AG08396 (cell line): ENCODE data around the gene TEX35.

Experiments used
- DNase-seq: peaks from one replicate; pipeline ENCODE4 v3.0.0; 2012; ENCODE audit warnings: low spot score, mixed read lengths

The TEX35 gene

DNA sequence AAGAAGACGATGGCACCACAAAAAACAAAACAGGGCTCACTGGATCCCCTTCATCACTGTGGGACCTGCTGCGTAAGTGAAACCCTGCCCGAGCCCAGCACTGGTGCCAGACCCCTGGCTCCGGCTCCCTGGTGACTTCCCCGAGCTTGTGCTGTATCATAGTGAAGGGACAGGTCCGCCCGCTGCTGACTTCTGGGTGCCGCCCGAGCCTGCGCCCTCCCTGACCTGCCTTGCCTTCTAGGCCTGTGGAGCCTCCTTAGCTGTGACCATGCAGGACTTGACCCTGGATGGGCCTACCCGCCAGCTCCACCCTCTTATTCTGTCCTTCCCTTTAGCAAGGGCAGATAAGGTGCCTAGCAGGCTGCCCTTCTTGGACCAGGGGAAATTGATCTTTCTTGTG lies 7.9 kb downstream of the TEX35 start:
- no peak for DNase-seq

- DNase-seq: no peak
These were observed 8.3 kb downstream of the TEX35 start for GRCh38 chr1:178521241-178521640.

- no peak for DNase-seq
These were observed 14.2 kb downstream of the TEX35 start for GRCh38 chr1:178527117-178527516.

DNA sequence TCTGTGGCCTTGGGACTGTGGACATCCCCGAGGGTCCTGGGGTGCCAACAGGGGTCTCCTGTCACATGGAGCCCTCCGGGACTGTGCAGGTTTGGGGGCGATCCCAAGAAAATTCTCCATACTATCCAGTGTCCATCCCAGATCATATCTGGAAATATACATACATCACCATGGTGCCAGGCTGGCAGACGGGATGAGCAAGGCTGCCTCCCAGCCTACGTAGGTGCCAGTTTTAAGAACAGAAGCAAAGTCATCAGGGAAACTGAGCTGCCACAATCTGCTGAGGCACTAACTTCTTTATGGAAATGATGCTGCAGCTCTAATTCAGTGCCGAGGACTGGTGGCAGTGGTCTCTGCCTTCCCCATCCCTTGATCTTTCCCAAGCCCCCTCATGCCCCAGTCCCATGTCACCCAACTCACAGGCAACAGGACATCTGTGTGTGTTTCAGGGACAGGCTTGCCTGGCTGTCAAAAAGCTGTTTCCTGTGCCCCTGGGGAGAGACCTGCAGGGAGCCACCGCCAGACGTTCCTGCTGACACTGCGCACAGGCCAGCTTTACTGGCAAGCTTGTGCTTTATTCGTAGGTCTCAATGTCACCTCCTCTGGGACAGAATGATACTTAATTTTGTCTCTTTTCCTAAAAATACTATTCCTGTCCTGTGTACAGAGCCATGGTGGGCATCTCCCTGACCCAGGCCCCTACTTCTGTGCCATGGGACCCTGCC lies 15.5 kb downstream of the TEX35 start:
- DNase-seq: no peak

DNA sequence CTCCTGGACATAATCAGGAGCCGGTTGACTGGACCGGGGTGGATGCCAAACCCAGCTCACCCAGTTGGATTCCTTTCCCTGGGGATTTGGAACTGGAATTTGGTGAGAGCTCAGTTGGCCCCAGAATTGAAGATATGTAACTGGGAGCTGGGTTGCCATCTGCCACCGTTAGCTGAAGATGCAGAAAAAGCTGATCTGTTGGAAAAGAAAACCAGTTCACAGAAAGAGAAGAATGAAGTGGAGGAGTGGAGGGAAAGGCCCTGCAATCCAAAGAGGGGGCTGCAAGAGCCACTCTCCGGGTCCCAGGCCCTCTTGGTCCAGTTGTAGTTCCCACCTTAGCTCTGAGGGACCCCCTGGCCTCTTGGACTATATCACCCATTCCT lies 16.0 kb downstream of the TEX35 start:
- no peak for DNase-seq

DNA sequence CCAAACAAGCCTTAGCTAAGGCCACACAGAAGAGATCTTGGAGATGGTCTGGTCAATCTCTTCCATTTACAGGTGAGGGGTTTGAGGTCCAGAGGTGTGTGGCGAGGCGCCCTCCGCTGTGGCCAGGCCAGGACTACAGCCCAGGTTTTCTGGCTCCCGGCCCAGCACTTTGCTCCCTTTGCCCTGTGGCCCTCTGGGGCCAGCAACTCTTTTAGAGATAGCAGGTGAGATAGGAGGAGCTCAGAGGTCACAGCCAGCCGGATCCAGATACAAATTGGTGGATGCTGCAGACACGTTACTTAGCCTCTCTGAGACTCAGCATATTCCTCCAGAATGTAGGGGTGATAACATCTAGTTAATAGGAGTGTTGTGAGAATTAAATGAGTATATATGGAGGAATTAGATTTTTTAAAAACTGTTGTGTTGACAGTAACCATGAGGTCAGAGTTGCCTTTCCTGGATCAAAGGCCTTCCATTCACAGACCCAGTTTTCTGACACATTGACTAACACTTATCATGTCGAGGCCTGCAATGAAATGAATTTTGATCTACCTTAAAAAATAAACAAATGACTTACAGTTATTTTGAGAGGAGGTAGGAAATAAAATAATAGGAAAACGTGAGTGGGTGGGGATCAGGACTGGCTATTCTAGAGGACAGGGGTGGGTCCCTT lies 16.6 kb downstream of the TEX35 start:
- DNase-seq: no peak

- peak; percentile 86 for DNase-seq
These were observed 17.1 kb downstream of the TEX35 start for GRCh38 chr1:178530037-178530402.

DNA sequence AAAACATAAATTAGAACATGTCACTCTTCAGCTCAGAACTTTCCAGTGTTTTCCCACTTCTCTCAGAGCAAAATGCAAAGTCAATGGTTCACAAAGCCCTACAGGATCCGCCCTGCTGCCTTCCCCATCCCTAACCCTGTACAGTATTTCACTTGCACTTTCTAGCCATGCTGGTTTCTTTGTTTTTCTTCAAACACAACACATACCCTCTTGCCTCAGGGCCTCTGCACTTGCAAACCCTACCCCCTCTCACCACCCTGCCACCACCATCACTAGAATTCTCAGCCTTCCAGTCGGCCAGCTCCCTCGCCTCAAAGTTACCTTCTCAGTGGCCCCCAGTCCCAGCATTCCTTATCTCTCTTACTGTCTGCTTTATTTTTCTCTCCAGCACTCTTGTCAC lies 17.6 kb downstream of the TEX35 start:
- no peak for DNase-seq

DNA sequence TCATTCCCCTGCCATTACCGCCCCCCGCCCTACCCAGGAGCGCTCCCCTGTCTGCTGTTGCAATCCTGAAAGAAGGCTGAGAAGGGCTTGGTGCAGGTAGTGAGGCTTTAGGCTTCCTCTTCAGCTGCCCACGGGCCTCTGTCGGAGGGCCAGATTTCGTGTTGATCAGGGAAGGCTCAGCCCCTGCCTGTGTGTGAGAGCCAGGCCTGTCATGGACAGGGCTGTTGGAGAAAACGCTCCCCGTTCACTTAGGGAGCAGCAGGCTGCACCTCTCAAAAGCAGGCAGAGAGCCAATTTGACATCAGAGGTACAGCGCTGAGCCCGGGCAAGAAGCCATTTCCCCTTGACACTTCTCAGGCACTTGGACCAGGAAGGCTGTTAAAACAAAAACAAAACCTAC lies 19.0 kb downstream of the TEX35 start:
- no peak for DNase-seq

GRCh38 chr1:178532392-178532791 lies 19.5 kb downstream of the TEX35 start:
- peak; percentile 83 for DNase-seq

GRCh38 chr1:178533121-178533946 lies 20.4 kb downstream of the TEX35 start:
- DNase-seq: no peak

- DNase-seq: no peak
These were observed 21.4 kb downstream of the TEX35 start for GRCh38 chr1:178534137-178534868.

DNA sequence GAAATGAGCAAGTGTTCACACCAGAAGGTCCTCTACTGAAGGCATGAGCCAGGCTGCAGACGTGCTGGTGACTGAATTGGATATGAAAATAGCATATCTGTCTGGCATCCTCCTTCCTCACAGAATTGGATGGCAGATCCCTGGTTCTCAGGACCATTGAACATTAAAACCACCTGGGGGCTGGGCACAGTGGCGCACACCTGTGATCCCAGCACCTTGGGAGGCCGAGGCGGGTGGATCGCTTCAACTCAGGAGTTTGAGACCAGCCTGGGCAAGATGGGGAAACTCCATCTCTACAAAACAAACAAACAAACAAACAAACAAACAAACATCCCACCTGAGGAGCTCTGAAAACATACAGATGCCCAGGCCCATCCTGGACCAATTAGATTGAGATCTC lies 23.4 kb downstream of the TEX35 start:
- DNase-seq: no peak

DNA sequence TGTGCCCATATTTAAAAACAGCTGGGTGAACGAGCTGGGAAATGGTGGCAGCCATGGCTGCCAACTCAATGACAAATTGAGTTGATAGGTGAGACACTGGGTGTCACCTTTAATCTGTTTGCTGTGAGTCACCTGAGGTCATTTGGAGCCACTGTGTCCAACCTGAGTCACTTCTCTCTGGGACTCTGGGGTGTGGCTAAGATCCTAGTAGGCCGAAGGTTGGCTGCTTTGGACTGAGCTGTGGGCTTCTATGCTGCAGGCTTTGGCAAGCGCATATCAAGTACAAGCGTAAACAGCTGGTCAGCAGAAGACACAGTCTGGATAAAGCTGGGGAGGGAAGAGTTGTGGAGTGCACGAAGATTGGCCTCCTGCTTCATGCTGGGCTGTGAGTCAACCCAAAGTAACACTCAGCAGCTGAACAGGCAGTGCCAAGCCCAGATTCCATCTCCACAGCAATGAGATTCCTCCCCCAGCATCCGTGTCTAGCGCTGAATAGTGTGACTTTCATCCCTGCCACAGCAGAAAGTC lies 24.0 kb downstream of the TEX35 start:
- DNase-seq: peak; percentile 93

DNA sequence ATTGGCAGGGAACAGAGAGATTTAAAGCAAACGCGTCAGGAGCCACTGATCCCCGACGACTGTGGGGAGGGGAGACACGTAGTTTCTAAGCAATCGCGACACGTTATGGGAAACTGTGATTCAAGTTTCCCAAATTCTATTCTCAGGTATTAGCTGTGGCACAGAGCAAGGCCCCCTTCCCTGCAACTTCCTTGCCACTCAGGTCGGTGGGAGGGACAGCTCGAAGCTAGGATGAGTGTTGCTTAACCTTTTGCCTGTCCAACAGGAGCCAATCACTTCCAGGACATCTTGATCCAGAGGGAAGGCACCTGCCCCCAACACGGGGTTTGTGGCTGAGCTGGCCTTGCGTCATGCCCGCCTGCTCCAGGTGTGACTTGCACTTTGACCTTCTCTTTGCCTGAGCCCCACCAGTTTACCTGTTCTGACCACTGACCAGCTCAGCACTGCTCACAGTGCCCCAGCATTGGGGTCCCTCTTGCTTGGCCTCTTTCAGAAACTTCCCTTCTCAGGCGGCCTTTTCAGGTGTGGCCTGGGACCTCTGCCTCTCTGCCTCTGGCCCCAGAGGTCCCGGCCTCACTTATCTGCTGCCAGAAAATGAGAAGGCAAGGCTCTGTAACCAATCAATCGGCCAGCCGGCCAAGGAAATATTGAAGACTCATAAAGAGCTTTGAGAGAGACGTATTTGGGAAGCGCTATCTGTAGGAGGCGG lies 24.6 kb downstream of the TEX35 start:
- no peak for DNase-seq

DNA sequence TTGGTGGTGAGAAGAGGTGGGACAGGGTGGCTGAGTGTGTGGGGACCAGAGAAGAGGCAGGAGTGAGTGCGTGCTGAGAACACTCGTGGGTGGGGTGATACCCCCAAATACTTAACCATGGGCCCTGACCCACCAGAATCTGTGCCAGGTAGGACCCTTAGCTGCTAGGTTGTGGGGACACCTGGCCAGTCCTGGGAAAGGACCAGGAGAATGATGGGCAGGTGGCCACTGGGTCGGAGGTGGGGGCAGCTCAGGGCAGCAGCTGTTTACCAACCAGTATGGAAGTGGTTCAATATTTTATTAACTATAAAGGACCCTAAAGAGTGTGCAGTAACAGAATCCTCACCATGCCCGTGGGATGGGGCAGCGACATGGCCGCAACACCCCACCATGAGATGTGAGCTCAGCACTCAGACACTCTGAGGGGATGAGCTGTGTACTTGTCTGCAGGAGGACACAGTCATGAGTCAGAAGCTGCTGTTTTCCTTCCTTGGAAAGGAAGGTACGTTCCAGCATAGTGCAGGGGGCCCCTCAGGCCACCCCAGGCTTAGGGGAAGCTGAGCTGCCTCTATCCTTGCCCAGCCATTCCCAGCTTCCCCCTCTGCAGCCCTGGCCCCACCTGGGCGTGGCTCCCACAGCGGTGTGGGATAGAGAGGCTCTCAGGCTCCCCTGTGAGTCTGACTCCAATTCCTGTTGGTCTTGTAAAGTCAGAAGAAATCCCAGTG lies 25.4 kb downstream of the TEX35 start:
- peak; percentile 51 for DNase-seq

DNA sequence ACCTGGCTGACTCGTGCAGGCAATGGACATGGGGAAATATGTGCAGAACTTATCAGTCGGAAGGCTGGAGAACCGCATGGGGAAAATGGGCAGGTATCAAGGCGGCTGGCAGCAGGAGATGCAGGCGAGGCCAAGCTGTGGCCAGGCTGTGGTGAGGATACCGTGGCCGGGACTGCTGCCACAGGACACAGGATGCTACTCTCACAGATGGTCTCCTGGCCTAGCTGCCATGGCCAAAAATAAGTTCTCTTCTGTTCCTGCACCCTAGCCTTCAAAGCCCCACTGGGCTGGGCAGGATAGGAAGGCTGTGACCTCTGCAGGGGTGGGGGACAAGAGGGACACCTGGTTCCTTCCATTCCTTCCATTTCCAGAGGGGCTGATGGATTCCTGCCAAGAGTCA lies 26.4 kb downstream of the TEX35 start:
- no peak for DNase-seq

- no peak for DNase-seq
These were observed 27.3 kb downstream of the TEX35 start for GRCh38 chr1:178540204-178540603.

- peak; percentile 65 for DNase-seq
These were observed 27.7 kb downstream of the TEX35 start for GRCh38 chr1:178540646-178541045.

DNA sequence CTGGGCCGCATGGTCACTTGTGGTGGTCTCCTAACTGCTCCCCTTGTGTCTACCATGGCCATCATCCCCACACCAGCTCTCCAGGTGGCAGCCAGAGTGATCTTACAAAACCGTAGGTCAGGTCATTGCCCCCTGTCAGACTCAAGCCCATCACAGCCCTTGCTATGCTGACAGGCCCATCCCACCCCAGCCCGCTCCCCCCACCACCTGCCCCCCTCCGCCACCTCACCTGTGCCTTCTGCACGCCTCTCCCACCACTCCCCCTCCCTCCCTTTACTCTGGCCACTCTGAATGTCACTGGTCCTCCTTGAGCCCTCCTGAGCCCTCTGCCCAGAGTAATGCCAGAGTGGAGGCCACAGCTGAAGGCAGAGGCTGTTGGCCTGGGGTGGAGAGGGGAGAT lies 28.5 kb downstream of the TEX35 start:
- no peak for DNase-seq
